NB4 (cell line): ENCODE results near the gene HES6.

Experiments used
- POLR2A ChIP-seq: IDR thresholded peaks from 2 replicates; pipeline ENCODE4 v1.6.1; 2011; ENCODE audit warnings: mild to moderate bottlenecking; ENCODE audit not compliant: insufficient read length; ENCODE audit errors: extremely low read depth
- TF ChIP-seq, protein P1 (sequence below): IDR thresholded peaks from 2 replicates; pipeline ENCODE4 v1.6.1; 2011; ENCODE audit warnings: low read depth, low read length
- TF ChIP-seq, protein P2 (sequence below): IDR thresholded peaks from one replicate; pipeline ENCODE4 v1.5.1; 2012; ENCODE audit warnings: low read depth, low read length

DNA sequence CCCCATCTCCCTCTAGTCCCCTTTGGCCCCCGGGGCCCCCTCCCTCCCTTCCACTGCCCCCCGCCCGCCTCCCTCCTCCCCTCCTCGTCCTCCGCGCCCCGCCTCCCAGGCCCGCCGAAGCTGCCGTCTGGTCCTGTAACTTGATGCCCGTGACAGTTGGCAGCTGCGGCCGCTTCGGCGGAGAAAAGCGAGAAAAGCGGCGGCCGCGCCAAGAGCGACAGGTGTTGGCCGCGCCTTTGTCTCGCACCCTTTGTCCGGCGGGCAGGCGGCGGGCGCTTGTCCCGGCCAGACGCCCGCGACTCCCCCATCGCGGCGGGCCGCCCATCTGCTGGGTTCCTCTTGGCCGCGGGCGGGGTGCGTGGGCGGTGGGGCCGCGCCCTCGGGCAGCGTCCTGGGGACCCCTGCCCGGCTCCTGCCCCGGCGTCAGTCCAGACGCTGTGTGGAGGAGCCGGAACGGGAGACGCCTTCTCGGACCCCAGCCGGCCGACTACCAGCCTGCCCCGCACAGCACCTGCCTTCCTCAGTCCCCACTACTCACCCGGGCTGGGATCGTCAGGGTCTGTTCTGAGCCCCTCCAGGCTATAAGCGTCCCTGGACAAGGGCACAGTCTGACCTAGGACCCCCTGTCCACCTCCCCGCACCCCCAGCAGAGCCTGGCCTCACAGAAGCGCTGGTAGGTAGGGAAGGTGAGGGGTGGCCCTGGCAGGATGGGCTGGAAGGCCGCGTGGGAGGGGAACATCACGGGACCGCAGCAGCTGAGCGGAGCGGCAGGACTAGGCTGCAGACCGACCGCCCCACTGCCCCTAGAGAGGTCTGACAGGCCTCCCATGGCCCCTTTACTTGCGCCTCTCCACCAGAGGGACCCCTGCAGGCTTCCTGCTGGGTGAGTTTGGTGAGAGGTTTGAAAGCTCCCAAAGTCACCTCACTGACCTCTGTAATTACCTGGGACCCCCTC, 1.2 kb upstream of the HES6 start:
- TF ChIP-seq, protein P1, sequence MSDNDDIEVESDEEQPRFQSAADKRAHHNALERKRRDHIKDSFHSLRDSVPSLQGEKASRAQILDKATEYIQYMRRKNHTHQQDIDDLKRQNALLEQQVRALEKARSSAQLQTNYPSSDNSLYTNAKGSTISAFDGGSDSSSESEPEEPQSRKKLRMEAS, result peak; percentile 48
- TF ChIP-seq, protein P2, sequence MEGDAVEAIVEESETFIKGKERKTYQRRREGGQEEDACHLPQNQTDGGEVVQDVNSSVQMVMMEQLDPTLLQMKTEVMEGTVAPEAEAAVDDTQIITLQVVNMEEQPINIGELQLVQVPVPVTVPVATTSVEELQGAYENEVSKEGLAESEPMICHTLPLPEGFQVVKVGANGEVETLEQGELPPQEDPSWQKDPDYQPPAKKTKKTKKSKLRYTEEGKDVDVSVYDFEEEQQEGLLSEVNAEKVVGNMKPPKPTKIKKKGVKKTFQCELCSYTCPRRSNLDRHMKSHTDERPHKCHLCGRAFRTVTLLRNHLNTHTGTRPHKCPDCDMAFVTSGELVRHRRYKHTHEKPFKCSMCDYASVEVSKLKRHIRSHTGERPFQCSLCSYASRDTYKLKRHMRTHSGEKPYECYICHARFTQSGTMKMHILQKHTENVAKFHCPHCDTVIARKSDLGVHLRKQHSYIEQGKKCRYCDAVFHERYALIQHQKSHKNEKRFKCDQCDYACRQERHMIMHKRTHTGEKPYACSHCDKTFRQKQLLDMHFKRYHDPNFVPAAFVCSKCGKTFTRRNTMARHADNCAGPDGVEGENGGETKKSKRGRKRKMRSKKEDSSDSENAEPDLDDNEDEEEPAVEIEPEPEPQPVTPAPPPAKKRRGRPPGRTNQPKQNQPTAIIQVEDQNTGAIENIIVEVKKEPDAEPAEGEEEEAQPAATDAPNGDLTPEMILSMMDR, result peak; percentile 23
- TF ChIP-seq POLR2A, result no peak
